ENCODE results near the gene ASB3.

DNA sequence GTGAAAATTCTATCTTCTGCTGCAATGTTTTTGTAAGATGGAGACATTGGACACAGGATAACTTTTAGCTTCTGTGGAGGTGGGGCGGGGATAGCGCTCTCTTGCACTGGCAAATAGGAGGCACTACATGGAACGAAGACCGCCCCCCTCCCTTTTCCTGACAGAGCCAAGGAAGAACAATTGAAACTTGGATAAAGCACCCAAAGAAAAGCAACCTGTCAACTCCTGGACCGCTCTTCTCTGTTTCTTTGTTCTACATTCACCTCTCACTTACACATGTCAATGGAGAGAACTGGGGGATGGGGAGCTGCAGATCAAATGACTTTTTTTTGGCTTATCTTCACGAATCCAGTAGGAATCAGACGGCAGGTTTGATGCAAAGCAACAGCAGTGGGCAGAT, 145.5 kb downstream of the ASB3 start:
- TF ChIP-seq, protein P1, sequence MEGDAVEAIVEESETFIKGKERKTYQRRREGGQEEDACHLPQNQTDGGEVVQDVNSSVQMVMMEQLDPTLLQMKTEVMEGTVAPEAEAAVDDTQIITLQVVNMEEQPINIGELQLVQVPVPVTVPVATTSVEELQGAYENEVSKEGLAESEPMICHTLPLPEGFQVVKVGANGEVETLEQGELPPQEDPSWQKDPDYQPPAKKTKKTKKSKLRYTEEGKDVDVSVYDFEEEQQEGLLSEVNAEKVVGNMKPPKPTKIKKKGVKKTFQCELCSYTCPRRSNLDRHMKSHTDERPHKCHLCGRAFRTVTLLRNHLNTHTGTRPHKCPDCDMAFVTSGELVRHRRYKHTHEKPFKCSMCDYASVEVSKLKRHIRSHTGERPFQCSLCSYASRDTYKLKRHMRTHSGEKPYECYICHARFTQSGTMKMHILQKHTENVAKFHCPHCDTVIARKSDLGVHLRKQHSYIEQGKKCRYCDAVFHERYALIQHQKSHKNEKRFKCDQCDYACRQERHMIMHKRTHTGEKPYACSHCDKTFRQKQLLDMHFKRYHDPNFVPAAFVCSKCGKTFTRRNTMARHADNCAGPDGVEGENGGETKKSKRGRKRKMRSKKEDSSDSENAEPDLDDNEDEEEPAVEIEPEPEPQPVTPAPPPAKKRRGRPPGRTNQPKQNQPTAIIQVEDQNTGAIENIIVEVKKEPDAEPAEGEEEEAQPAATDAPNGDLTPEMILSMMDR (IDR thresholded peaks at IDR 0.05) = no peak
- TF ChIP-seq EP300 (IDR thresholded peaks at IDR 0.05) = no peak
- TF ChIP-seq POLR2A (IDR thresholded peaks at IDR 0.05; ENCODE audit: low read depth) = no peak
- no peak for TF ChIP-seq POLR2AphosphoS5 (IDR thresholded peaks at IDR 0.05)
